Sigmoid colon (tissue), 7 donors: ENCODE results near the gene GNS. TPM values are rescaled to one million over a fixed set of nuclear protein-coding genes. Genes with fewer than 3 reads are reported as not detected.
A peak's percentile ranks its signal among the peaks of the same experiment; 100 is the strongest.
"Not testable (repeated sequence)": the region's sequence is repeated elsewhere in the genome, so short reads cannot be mapped to it uniquely, and the experiment has no call there.

ENCODE experiments used
- DNase-seq: peaks from one replicate; pipeline ENCODE4 v3.0.0-alpha.2; 2019
- H3K27ac ChIP-seq, 4 donors: fragments of 200-600 bp; sonication (generic); one replicate each; pipeline ENCODE4 v1.5.1; 2016 to 2019; ENCODE audit warnings: mild to moderate bottlenecking in 1 of 4
- H3K27me3 ChIP-seq, 3 donors: fragments of 200-600 bp; sonication (generic); one replicate each; pipeline ENCODE4 v1.5.1; 2019; ENCODE audit warnings: mild to moderate bottlenecking in 1 of 3
- H3K36me3 ChIP-seq, 4 donors: fragments of 200-600 bp; sonication (generic); one replicate each; pipeline ENCODE4 v1.5.1; 2016 to 2019
- H3K4me1 ChIP-seq, 4 donors: fragments of 200-600 bp; sonication (generic); one replicate each; pipeline ENCODE4 v1.5.1; 2017 to 2019
- H3K4me3 ChIP-seq, 4 donors: fragments of 200-600 bp; sonication (generic); one replicate each; pipeline ENCODE4 v1.5.1; 2017 to 2019; ENCODE audit warnings: mild to moderate bottlenecking in 2 of 4, moderate library complexity in 1 of 4
- H3K9me3 ChIP-seq, 4 donors: fragments of 200-600 bp in 3 of 4; sonication (generic) in 3 of 4; one replicate each; pipeline versions ENCODE4 v1.5.1 to v1.6.1; 2013 to 2019
- EP300 ChIP-seq, 4 donors: sonication (generic); formaldehyde crosslinking; IDR thresholded peaks; one replicate each; pipeline ENCODE4 v1.6.1; 2017; ENCODE audit warnings: antibody characterized with exemption in 4 of 4
- POLR2A ChIP-seq, 2 donors: fragments of 450-650 bp; IDR thresholded peaks; one replicate each; pipeline ENCODE4 v1.6.1; 2016; ENCODE audit warnings: antibody characterized with exemption in 2 of 2, mild to moderate bottlenecking in 2 of 2, moderate library complexity in 2 of 2
- POLR2AphosphoS5 ChIP-seq, 4 donors: sonication (generic); formaldehyde crosslinking; IDR thresholded peaks; one replicate each; pipeline ENCODE4 v1.6.1; 2017; ENCODE audit warnings: antibody characterized with exemption in 4 of 4
- WGBS, 2 donors: extraction: QIAGEN DNeasy Blood & Tissue Kit; methylation state at CpG; one replicate each; pipeline ENCODE4 v1.1.7; 2013; 5-methylcytosine and 5-hydroxymethylcytosine counted together
- intact Hi-C: fragments of 100-400 bp; cut with DNase I; formaldehyde crosslinking; loops from one replicate; pipeline ENCODE4 v1.15.1; 2023
- polyA plus RNA-seq, 3 donors: library from polyadenylated mRNA; stranded (reverse); fragments of 200-250 nt; gene quantifications; one replicate each; pipeline ENCODE4 v1.2.3, GENCODE V29; 2013
- total RNA-seq, 4 donors: library from RNA; depleted of rRNA; stranded (reverse); fragments of >200 nt; gene quantifications; one replicate each; pipeline ENCODE4 v1.1.0, GENCODE V29; 2016
- TF ChIP-seq, protein P1 (sequence below), 4 experiments: fragments of 450-650 bp in 3 of 4; fragments of 200-600 bp in 1 of 4; IDR thresholded peaks; one replicate each; pipeline ENCODE4 v1.5.1; 2016 to 2019; ENCODE audit warnings: antibody characterized with exemption in 4 of 4, mild to moderate bottlenecking in 3 of 4, moderate library complexity in 2 of 4
- donor health status: healthy with polysubstance abuse.
- donor health status: Bipolar disorder and iron deficiency.
- donor health status: healthy.

Gene GNS
- total and polyA plus RNA-seq, 7 donors = 4.2 to 73.0 (median 65.3) TPM

DNA sequence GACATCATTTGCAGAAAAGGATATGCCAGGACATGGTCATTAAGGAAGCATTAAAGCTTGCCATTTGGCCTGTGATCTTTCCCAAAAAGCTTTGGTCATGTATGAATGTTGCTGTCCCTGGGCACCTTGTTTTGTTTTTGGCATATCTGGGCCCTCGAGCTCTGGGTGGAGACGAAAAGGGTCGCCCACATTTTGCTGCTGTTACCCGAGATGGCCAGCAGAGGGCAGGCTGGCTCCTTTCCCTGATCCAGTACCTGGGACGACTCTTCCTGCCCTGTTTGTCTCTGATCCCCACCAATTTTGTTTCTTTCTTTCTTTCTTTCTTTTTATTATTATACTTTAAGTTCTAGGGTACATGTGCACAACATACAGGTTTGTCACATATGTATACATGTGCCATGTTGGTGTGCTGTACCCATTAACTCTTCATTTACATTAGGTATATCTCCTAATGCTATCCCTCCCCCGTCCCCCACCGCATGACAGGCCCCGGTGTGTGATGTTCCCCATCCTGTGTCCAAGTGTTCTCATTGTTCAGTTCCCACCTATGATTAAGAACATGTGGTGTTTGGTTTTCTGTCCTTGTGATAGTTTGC, 43.1 kb upstream of the GNS start:
- 33 to 34% methylated on average over 8 of the region's 8 CpGs for WGBS, 2 donors
- H3K4me1 ChIP-seq, H3K36me3 ChIP-seq, DNase-seq, H3K9me3 ChIP-seq, intact Hi-C loops, H3K27me3 ChIP-seq, H3K27ac ChIP-seq, H3K4me3 ChIP-seq: not testable (repeated sequence)
- TF ChIP-seq, protein P1, sequence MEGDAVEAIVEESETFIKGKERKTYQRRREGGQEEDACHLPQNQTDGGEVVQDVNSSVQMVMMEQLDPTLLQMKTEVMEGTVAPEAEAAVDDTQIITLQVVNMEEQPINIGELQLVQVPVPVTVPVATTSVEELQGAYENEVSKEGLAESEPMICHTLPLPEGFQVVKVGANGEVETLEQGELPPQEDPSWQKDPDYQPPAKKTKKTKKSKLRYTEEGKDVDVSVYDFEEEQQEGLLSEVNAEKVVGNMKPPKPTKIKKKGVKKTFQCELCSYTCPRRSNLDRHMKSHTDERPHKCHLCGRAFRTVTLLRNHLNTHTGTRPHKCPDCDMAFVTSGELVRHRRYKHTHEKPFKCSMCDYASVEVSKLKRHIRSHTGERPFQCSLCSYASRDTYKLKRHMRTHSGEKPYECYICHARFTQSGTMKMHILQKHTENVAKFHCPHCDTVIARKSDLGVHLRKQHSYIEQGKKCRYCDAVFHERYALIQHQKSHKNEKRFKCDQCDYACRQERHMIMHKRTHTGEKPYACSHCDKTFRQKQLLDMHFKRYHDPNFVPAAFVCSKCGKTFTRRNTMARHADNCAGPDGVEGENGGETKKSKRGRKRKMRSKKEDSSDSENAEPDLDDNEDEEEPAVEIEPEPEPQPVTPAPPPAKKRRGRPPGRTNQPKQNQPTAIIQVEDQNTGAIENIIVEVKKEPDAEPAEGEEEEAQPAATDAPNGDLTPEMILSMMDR (IDR thresholded peaks at IDR 0.05) = peak in 3 of 4 experiments; percentile 19 to 64 (median 59)

DNA sequence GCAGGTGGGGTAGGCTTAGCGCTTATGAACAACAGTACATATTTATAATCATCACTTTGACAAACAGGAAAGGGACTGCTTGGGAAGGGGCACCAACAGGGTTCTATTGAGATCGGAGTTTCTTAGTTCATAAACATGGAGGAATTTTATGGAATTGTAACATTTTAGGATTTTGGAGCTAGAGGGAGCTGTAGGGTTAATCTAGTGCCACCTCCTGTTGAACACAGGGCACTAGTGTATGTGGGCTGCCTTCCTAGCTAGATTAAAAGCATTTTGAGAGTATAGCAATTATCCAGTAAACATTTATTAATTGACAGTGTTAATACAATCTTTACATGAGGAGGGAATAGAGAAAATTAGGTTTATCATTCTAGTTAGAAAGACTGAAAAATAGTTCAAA, 42.2 kb upstream of the GNS start:
- 66 to 78% methylated on average over 2 of the region's 2 CpGs for WGBS, 2 donors
- no peaks in the 10 kb centered on the region for H3K27me3 ChIP-seq
- intact Hi-C loops = no loop called here
- H3K36me3 ChIP-seq = no peaks in the 10 kb centered on the region
- no peak for TF ChIP-seq EP300 (IDR thresholded peaks at IDR 0.05)
- no peaks in the 10 kb centered on the region for H3K9me3 ChIP-seq
- H3K4me3 ChIP-seq = no peak overlapping the region
- H3K4me1 ChIP-seq = no peaks in the 10 kb centered on the region
- no peak for DNase-seq
- H3K27ac ChIP-seq = no peak overlapping the region

DNA sequence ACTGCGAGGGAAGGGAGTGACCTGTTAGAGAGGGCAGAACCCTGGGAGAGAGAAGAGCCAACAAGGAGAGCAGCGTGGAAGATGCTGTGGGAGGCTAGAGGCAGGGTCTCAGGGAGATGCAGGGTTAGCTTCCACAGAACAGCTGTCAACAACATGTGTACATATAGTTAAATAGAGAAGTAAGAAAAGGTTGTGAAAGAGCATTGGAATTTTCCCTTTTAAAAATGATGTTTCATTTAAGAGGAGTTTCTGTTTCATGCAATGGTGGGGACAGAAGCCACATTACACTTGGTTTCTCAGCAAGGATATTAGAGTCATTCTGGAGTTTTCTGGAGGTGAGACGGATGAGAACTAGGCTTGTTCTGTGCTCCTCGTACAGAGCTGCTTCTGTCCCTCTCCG, 41.4 kb upstream of the GNS start:
- DNase-seq = no peak
- no peaks in the 10 kb centered on the region for H3K36me3 ChIP-seq
- H3K4me3 ChIP-seq = no peak overlapping the region
- H3K27ac ChIP-seq = no peak overlapping the region
- intact Hi-C loops = no loop called here
- no peaks in the 10 kb centered on the region for H3K4me1 ChIP-seq
- no peaks in the 10 kb centered on the region for H3K9me3 ChIP-seq
- no peaks in the 10 kb centered on the region for H3K27me3 ChIP-seq
- WGBS, 2 donors = 92 to 94% methylated on average over 5 of the region's 5 CpGs
- TF ChIP-seq, protein P1 (IDR thresholded peaks at IDR 0.05) = no peak
- TF ChIP-seq POLR2A (IDR thresholded peaks at IDR 0.05) (no peak), POLR2AphosphoS5 (IDR thresholded peaks at IDR 0.05) (no peak), EP300 (IDR thresholded peaks at IDR 0.05) (no peak)

DNA sequence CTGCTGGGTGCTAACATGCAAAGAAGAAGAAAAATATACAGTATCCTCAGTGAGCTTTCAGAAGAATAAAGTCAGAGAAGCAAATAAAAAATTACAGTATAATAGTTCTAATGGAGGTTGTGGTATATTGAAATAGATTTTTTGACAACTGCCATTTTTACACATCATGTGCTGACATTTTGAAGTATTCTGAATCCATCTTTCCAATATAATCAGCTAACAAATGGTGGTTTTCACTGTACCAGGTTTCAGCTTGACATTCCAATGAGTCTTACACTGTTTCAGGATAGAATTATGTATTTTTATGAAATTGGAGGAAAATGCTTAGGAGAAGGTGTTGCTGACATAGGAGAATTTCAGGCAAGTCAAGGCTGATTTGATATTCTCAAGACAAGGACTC, 39.0 kb upstream of the GNS start:
- no peaks in the 10 kb centered on the region for H3K9me3 ChIP-seq
- DNase-seq = no peak
- intact Hi-C loops = no loop called here
- H3K4me3 ChIP-seq = no peak overlapping the region
- H3K27me3 ChIP-seq = no peaks in the 10 kb centered on the region
- no peaks in the 10 kb centered on the region for H3K4me1 ChIP-seq
- TF ChIP-seq, protein P1 (IDR thresholded peaks at IDR 0.05) = no peak
- no peak for TF ChIP-seq POLR2AphosphoS5 (IDR thresholded peaks at IDR 0.05)
- no peak for TF ChIP-seq POLR2A (IDR thresholded peaks at IDR 0.05)
- TF ChIP-seq EP300 (IDR thresholded peaks at IDR 0.05) = no peak
- H3K27ac ChIP-seq = no peak overlapping the region
- no peaks in the 10 kb centered on the region for H3K36me3 ChIP-seq

DNA sequence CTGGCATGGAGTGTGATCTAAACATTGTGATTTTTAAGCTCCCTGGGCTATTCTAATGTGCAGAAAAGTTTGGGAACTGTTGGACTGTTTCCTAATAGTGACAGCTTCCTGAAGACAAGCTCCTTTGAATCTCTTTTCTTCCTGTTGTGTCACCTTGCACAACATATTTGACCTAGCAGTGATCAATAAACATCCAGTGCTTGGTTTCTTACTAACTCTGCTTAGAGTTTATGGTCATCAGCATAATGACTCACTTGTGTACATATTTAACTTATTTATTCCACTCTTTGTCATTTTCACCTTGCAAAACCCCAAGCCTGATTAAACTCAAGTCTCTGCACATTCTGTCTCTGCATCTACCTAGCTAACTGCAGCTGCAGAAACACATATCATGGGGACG, 38.0 kb upstream of the GNS start:
- no peak for DNase-seq
- no peak overlapping the region for H3K27ac ChIP-seq
- no peak overlapping the region for H3K4me3 ChIP-seq
- no peaks in the 10 kb centered on the region for H3K27me3 ChIP-seq
- TF ChIP-seq POLR2A (IDR thresholded peaks at IDR 0.05) (no peak), POLR2AphosphoS5 (IDR thresholded peaks at IDR 0.05) (no peak), EP300 (IDR thresholded peaks at IDR 0.05) (no peak)
- TF ChIP-seq, protein P1 (IDR thresholded peaks at IDR 0.05) = no peak
- H3K9me3 ChIP-seq = no peaks in the 10 kb centered on the region
- 69 to 83% methylated on average over 1 of the region's 1 CpG for WGBS, 2 donors
- no peaks in the 10 kb centered on the region for H3K4me1 ChIP-seq
- intact Hi-C loops = no loop called here
- no peaks in the 10 kb centered on the region for H3K36me3 ChIP-seq
